ENCODE data around the gene ADISSP. TPM values are rescaled to one million over a fixed set of nuclear protein-coding genes. Genes with fewer than 3 reads are reported as not detected.

Gene ADISSP
- total RNA-seq, 2 donors from 2014 or later = 11.2 to 26.7 TPM

DNA sequence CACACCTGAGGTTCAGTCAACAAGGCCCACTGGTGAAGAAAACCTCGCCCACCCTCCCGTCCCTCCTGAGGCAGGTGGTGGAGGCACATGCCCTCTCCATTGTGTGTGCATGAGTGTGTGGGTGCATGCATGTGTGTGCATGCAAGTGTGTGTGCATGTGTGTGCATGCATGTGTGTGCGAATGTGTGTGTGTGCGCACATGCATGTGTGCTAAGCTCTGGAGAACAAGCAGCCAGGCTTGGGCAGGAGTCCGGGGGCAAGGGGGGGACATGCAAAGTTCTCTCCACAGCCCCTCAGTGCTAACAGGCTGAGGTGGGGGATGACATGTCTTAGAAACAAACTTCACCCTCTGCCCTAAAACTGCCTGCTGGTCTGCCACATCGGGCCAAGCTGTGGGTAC, 38.2 kb downstream of the ADISSP start:
- 77 to 85% methylated on average over 5 to 6 of the region's 6 CpGs for WGBS, 2 donors

DNA sequence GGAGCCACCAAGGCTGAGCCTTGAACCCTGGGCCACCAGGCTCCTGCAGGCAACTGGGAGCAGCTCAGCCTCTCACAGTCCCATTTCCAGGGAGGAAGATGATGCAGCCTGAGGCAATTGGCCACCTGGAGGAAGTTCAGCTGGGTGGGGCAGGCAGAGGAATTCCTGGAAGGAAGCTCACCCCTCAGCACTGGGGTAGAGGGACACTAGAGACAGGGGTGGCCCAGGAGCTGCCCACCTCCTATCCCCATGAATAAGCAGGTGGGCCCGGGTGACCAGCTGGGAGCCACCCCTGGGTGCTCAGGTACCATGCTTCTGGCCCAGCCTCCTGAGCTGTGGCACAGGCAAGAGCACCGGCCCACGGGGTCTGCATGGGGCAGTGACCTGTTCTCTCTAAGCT, 38.7 kb downstream of the ADISSP start:
- intact Hi-C loops (cut with DNase I) = no loop called here
- Histone ChIP-seq H3K27me3 (no peaks in the 10 kb centered on the region), H3K36me3 (replicated peaks in 1 of 2; ENCODE audit: insufficient read depth in 1 of 2, low read depth in 2 of 2) (no peaks in the 10 kb centered on the region), H3K4me1 (peaks cover 4% of the 10 kb centered on the region), H3K9me3 (no peaks in the 10 kb centered on the region), H3K4me3 (no peak overlapping the region), H3K27ac (no peak overlapping the region)
- DNase-seq = no peak
- no peak for ATAC-seq
- TF ChIP-seq, protein P1, sequence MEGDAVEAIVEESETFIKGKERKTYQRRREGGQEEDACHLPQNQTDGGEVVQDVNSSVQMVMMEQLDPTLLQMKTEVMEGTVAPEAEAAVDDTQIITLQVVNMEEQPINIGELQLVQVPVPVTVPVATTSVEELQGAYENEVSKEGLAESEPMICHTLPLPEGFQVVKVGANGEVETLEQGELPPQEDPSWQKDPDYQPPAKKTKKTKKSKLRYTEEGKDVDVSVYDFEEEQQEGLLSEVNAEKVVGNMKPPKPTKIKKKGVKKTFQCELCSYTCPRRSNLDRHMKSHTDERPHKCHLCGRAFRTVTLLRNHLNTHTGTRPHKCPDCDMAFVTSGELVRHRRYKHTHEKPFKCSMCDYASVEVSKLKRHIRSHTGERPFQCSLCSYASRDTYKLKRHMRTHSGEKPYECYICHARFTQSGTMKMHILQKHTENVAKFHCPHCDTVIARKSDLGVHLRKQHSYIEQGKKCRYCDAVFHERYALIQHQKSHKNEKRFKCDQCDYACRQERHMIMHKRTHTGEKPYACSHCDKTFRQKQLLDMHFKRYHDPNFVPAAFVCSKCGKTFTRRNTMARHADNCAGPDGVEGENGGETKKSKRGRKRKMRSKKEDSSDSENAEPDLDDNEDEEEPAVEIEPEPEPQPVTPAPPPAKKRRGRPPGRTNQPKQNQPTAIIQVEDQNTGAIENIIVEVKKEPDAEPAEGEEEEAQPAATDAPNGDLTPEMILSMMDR (IDR thresholded peaks at IDR 0.05) = no peak
- TF ChIP-seq POLR2A (IDR thresholded peaks at IDR 0.05) = no peak
- 33 to 50% methylated on average over 1 to 2 of the region's 3 CpGs for WGBS, 2 donors

More for the DNA sequence above, 38.2 kb downstream of the ADISSP start:
- ATAC-seq (no peak), DNase-seq (no peak)
- no peak overlapping the region for H3K27ac ChIP-seq
- intact Hi-C loops (cut with DNase I) = no loop called here
- no peaks in the 10 kb centered on the region for H3K9me3 ChIP-seq
- H3K36me3 ChIP-seq (replicated peaks in 1 of 2; ENCODE audit: insufficient read depth in 1 of 2, low read depth in 2 of 2) = no peaks in the 10 kb centered on the region
- no peaks in the 10 kb centered on the region for H3K27me3 ChIP-seq
- TF ChIP-seq, protein P1 (IDR thresholded peaks at IDR 0.05) = no peak
- TF ChIP-seq POLR2A (IDR thresholded peaks at IDR 0.05) = no peak
- peaks cover 4% of the 10 kb centered on the region for H3K4me1 ChIP-seq
- no peak overlapping the region for H3K4me3 ChIP-seq

DNA sequence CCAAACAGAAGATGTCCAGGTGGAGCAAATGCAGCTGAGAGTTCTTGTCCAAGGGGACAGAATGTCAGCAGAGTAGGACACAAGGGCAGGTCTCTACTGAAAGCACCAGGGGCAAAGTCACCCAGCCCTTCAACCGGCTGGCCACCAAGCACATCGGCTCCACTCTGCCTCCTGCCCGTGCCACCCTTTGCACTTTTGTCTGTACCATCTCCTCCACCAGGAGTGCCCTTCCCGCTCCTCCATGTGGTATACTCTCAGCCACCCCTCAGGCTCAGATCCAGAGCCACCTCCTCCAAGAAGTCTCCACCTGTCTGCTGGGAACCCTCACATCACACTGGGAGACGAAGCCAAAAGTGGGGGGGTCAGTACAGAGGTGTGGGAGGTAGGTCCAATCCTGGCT, 39.2 kb downstream of the ADISSP start:
- intact Hi-C loops (cut with DNase I) = no loop called here
- Histone ChIP-seq H3K4me1 (peaks cover 4% of the 10 kb centered on the region), H3K36me3 (replicated peaks in 1 of 2; ENCODE audit: insufficient read depth in 1 of 2, low read depth in 2 of 2) (no peaks in the 10 kb centered on the region), H3K27me3 (no peaks in the 10 kb centered on the region), H3K4me3 (no peak overlapping the region), H3K9me3 (no peaks in the 10 kb centered on the region), H3K27ac (no peak overlapping the region)
- ATAC-seq = no peak
- no peak for DNase-seq
- TF ChIP-seq POLR2A (IDR thresholded peaks at IDR 0.05) = no peak
- TF ChIP-seq, protein P1 (IDR thresholded peaks at IDR 0.05) = no peak
- WGBS, 2 donors = 73 to 74% methylated on average over 4 to 5 of the region's 5 CpGs

DNA sequence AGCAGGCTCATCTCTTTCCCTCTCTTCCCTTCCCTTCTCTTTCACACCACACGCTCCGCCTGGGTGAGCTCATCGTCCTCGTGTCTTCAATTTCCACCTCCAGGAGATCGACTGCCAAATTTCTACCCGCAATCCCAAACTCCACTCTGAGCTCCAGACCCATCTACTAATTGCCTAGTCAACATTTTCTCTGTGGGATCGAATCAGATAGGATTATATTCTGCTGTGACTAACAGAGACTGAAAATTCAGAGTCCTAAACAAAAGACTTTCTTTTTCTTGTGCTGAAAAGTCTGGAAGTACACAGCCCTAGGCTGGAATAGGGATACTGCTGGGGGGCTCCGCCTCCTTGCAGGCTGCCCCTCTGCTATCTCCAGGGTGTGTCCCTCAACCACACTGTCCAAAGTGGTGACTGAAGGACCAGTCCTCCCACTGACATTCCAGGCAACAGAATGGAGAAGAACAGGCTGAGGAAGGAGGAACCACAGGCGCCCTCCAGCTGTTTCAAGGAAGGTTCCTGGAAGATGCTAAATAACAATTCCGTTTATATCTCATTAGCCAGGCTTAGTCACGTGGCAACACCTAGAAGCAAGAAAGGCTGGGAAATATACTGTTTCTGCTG, 40.0 kb downstream of the ADISSP start:
- H3K27ac ChIP-seq = no peak overlapping the region
- ATAC-seq = no peak
- H3K27me3 ChIP-seq = no peaks in the 10 kb centered on the region

More for the DNA sequence above, 40.0 kb downstream of the ADISSP start:
- 37 to 43% methylated on average over 10 to 11 of the region's 11 CpGs for WGBS, 2 donors
- Histone ChIP-seq H3K9me3 (no peaks in the 10 kb centered on the region), H3K4me1 (peaks cover 4% of the 10 kb centered on the region), H3K36me3 (replicated peaks in 1 of 2; ENCODE audit: insufficient read depth in 1 of 2, low read depth in 2 of 2) (no peaks in the 10 kb centered on the region), H3K4me3 (no peak overlapping the region)
- intact Hi-C loops (cut with DNase I) = no loop called here
- TF ChIP-seq, protein P1 (IDR thresholded peaks at IDR 0.05) = no peak
- no peak for DNase-seq

Data from body of pancreas (tissue), 4 donors.